Upper lobe of left lung (tissue), 6 donors: ENCODE results near the gene MCL1. TPM values are rescaled to one million over a fixed set of nuclear protein-coding genes. Genes with fewer than 3 reads are reported as not detected.

ENCODE experiments used
- ATAC-seq, 2 donors: fragments of 200-7000 bp; cut with Tn5 transposase; one replicate each; pipeline ENCODE4 v1.9.1; 2022; ENCODE audit warnings: mild to moderate bottlenecking in 2 of 2, moderate library complexity in 2 of 2; ENCODE audit not compliant: low FRiP score in 2 of 2
- DNase-seq, 2 donors: peaks; one replicate each; pipeline ENCODE4 v3.0.0-alpha.2; 2019 to 2020
- H3K27ac ChIP-seq, 4 donors: fragments of 200-600 bp; sonication (generic); one replicate each; pipeline ENCODE4 v1.5.1; 2016 to 2019
- H3K27me3 ChIP-seq, 4 donors: fragments of 200-600 bp; sonication (generic); one replicate each; pipeline ENCODE4 v1.5.1; 2017 to 2019
- H3K36me3 ChIP-seq, 4 donors: fragments of 200-600 bp; sonication (generic); one replicate each; pipeline ENCODE4 v1.5.1; 2016 to 2019
- H3K4me1 ChIP-seq, 4 donors: fragments of 200-600 bp; sonication (generic); one replicate each; pipeline ENCODE4 v1.5.1; 2018 to 2019
- H3K4me3 ChIP-seq, 4 donors: fragments of 200-600 bp; sonication (generic); one replicate each; pipeline ENCODE4 v1.5.1; 2017 to 2019; ENCODE audit warnings: mild to moderate bottlenecking in 2 of 4, moderate library complexity in 1 of 4
- H3K9me3 ChIP-seq, 4 donors: fragments of 200-600 bp; sonication (generic); one replicate each; pipeline ENCODE4 v1.5.1; 2018 to 2019
- CTCF ChIP-seq, 6 experiments: fragments of 450-650 bp in 4 of 6; fragments of 200-600 bp in 2 of 6; sonication (generic) in 2 of 6; IDR thresholded peaks; one replicate each; pipeline ENCODE4 v1.5.1; 2016 to 2019; ENCODE audit warnings: antibody characterized with exemption in 6 of 6
- EP300 ChIP-seq, 4 donors: sonication (generic); formaldehyde crosslinking; IDR thresholded peaks; one replicate each; pipeline ENCODE4 v1.5.1; 2017; ENCODE audit warnings: antibody characterized with exemption in 4 of 4, control low read depth in 2 of 4
- POLR2A ChIP-seq, 4 donors: fragments of 450-650 bp; IDR thresholded peaks; one replicate each; pipeline ENCODE4 v1.5.1; 2016 to 2017; ENCODE audit warnings: antibody characterized with exemption in 4 of 4, mild to moderate bottlenecking in 2 of 4
- POLR2AphosphoS5 ChIP-seq, 2 donors: sonication (generic); formaldehyde crosslinking; IDR thresholded peaks; one replicate each; pipeline ENCODE4 v1.5.1; 2017; ENCODE audit warnings: antibody characterized with exemption in 2 of 2
- WGBS, 2 donors: methylation state at CpG; one replicate each; pipeline ENCODE4 v1.1.5; 2017 to 2018; 5-methylcytosine and 5-hydroxymethylcytosine counted together
- total RNA-seq, 6 donors: library from RNA; depleted of rRNA in 4 of 6; stranded (reverse); fragments of >200 nt in 4 of 6; gene quantifications; one replicate each; pipeline versions ENCODE4 v1.1.0 to v1.2.1, GENCODE V29; 2016 to 2021
- donor health status: DM: no; HTN: no; CAD: no; lungs with moderate emphysema.
- donor health status: DM: no; HTN: yes; CAD: no; lungs with severe emphysema.

Gene MCL1
- total RNA-seq, 6 donors from 2014 or later: 188 to 580 (median 425) TPM

GRCh38 chr1:150553392-150554085 lies 25.9 kb downstream of the MCL1 start:
- WGBS, 2 donors: 87 to 94% methylated on average over 13 to 21 of the region's 23 CpGs
- H3K36me3 ChIP-seq: peaks cover 0 to 44% (median 17%) of the 10 kb centered on the region in 4 donors
- TF ChIP-seq EP300 (IDR thresholded peaks at IDR 0.05) (no peak), POLR2A (IDR thresholded peaks at IDR 0.05) (no peak), CTCF (IDR thresholded peaks at IDR 0.05) (no peak), POLR2AphosphoS5 (IDR thresholded peaks at IDR 0.05) (no peak)
- DNase-seq: no peak
- H3K27ac ChIP-seq: peak overlapping the region; percentile 73 to 91 (median 88)
- no peaks in the 10 kb centered on the region for H3K27me3 ChIP-seq
- no peak for ATAC-seq
- no peak overlapping the region for H3K4me3 ChIP-seq
- H3K4me1 ChIP-seq: peaks cover 47 to 62% (median 54%) of the 10 kb centered on the region in 4 donors
- no peaks in the 10 kb centered on the region for H3K9me3 ChIP-seq

GRCh38 chr1:150552911-150553289 lies 26.5 kb downstream of the MCL1 start:
- WGBS, 2 donors: 71 to 73% methylated on average over 11 to 12 of the region's 12 CpGs
- peaks cover 0 to 38% (median 17%) of the 10 kb centered on the region in 4 donors for H3K36me3 ChIP-seq

GRCh38 chr1:150552128-150552910 lies 27.1 kb downstream of the MCL1 start:
- H3K9me3 ChIP-seq: no peaks in the 10 kb centered on the region
- H3K27me3 ChIP-seq: no peaks in the 10 kb centered on the region
- peaks cover 45 to 64% (median 52%) of the 10 kb centered on the region in 4 donors for H3K4me1 ChIP-seq
- DNase-seq (peak; percentile 87 to 93), ATAC-seq (peak; percentile 72 to 74)
- WGBS, 2 donors: 29 to 32% methylated on average over 13 of the region's 13 CpGs
- peak overlapping the region in 1 of 4 donors; percentile 19 for H3K4me3 ChIP-seq
- H3K27ac ChIP-seq: peak overlapping the region; percentile 84 to 91 (median 88)
- peaks cover 0 to 32% (median 14%) of the 10 kb centered on the region in 4 donors for H3K36me3 ChIP-seq
- TF ChIP-seq POLR2A (IDR thresholded peaks at IDR 0.05): peak in 1 of 4 donors; percentile 60
- no peak for TF ChIP-seq CTCF (IDR thresholded peaks at IDR 0.05)
- TF ChIP-seq EP300 (IDR thresholded peaks at IDR 0.05): peak in 2 of 4 donors; percentile 70 to 90
- peak; percentile 79 to 91 for TF ChIP-seq POLR2AphosphoS5 (IDR thresholded peaks at IDR 0.05)

More at GRCh38 chr1:150552911-150553289, 26.5 kb downstream of the MCL1 start:
- H3K27me3 ChIP-seq: no peaks in the 10 kb centered on the region
- ATAC-seq (peak in 1 of 2 donors; percentile 0), DNase-seq (no peak)
- H3K4me3 ChIP-seq: peak overlapping the region in 1 of 4 donors; percentile 19
- TF ChIP-seq EP300 (IDR thresholded peaks at IDR 0.05) (no peak), CTCF (IDR thresholded peaks at IDR 0.05) (no peak), POLR2AphosphoS5 (IDR thresholded peaks at IDR 0.05) (no peak), POLR2A (IDR thresholded peaks at IDR 0.05) (no peak)
- peaks cover 47 to 64% (median 50%) of the 10 kb centered on the region in 4 donors for H3K4me1 ChIP-seq
- peak overlapping the region; percentile 73 to 91 (median 88) for H3K27ac ChIP-seq
- H3K9me3 ChIP-seq: no peaks in the 10 kb centered on the region

GRCh38 chr1:150551784-150552127 lies 27.7 kb downstream of the MCL1 start:
- TF ChIP-seq POLR2AphosphoS5 (IDR thresholded peaks at IDR 0.05): no peak
- TF ChIP-seq POLR2A (IDR thresholded peaks at IDR 0.05): no peak
- no peak for TF ChIP-seq CTCF (IDR thresholded peaks at IDR 0.05)
- TF ChIP-seq EP300 (IDR thresholded peaks at IDR 0.05): no peak
- no peak for ATAC-seq
- DNase-seq: no peak
- H3K4me3 ChIP-seq: no peak overlapping the region
- H3K4me1 ChIP-seq: peaks cover 45 to 61% (median 52%) of the 10 kb centered on the region in 4 donors
- peak overlapping the region; percentile 84 to 91 (median 88) for H3K27ac ChIP-seq
- H3K9me3 ChIP-seq: no peaks in the 10 kb centered on the region
- 7 to 42% methylated on average over 1 of the region's 1 CpG for WGBS, 2 donors
- peaks cover 0 to 26% (median 11%) of the 10 kb centered on the region in 4 donors for H3K36me3 ChIP-seq
- H3K27me3 ChIP-seq: no peaks in the 10 kb centered on the region
